NCI-H2196 treated with DMSO at 0.1 percent for 48 hours (cell line): ENCODE measurements around the gene CPB2.

Experiments
- DNase-seq: peaks from one replicate; lab custom pipeline; 2025; ENCODE audit not compliant: unreplicated experiment; lab: John Stamatoyannopoulos, UW

The CPB2 gene

GRCh38 chr13:46100191-46100815 is 4.5 kb downstream of the CPB2 start:
- no peak for DNase-seq

DNA sequence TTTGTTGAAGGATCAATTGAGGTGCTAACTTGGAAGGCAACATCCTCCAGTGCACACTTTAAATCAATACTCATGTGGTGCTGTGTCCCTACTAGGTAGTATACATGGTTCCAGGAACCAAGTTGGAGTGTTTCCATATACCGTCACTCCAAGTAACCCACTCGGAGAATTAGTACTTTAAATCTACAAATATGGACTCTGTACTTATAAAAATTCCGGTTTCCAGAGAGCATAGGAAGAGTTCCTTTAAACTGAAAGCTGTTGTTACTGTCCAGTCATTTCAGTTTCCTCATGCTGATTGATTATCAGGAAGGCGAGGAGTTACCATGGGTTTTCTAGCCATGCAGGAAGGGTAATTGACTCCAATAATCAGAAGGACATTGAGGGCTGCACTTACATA is 7.2 kb downstream of the CPB2 start:
- DNase-seq, result no peak

- DNase-seq, result no peak
Measured at GRCh38 chr13:46097015-46097414, 7.8 kb downstream of the CPB2 start.

- no peak for DNase-seq
Measured at GRCh38 chr13:46094478-46094877, 10.4 kb downstream of the CPB2 start.

DNA sequence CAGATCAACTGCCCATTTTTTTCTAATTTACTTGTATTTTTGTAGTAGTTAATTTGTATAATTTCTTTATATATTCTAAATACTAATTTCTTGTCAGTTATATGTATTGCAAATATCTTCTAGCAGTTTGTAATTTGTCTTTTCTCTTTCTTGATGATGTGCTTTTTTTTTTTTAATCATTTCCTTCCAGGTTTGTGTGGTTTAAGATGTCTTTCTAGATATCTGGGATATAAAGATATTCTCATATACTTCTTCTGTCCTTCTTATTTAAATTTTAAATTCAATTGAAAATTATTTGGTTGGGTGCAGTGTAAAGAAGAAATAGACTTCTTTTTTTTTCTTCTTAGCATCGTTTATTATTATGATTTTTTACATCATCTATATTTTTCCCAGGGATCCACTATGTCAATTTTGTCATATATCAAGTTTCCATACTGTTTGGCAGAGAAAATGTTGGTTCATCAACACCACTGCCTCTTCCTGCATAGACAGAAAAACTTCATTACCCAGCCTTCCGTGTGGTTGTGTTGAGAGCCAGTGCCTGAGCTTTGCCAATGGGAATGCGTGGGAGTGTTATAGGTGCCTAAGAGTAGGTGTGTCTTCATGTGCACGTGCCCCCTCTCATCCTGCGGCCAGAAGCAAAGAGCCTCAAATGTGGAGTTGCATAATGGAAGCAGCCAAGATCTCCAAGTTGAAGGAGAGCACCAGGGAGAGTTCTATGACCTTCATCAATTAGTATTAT is 15.8 kb downstream of the CPB2 start:
- no peak for DNase-seq

DNA sequence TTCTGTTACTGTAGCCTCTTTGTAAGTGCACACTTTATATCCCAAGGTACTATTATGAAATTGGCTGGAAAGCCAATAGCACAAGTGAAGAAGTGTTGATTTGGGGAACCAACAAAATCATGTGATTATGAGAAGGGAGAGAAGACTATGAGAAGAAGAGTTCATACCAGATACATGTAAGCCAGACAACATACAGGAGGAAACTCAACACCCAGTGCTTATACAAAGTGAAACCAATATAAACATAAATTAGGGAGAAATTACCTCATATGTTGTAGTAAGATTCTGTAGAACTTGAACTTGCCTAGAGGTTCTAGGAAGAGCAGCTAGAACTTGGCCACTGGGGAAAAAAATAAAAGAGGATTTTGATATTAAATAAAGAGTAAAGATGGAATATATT is 17.4 kb downstream of the CPB2 start:
- no peak for DNase-seq

DNA sequence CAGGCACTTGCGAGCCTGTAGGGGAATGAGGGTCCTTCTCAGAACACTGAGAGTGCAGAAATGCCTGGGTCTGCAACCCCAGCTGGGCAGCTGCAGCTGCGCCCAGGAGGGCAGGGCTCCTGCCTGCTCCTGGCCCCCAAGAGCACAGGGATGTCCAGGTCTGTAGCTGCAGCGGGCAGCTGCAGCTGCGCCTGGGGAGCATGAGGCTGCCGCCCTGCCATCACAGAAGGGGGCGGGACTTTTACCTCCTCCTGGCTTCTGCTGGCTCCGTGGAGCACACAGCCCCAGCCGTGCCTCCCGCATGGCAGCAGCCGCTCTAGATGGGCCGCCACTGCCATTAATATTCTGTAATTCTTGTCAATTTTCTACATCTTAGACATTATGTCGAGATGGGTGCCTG is 17.8 kb downstream of the CPB2 start:
- DNase-seq, result no peak

- DNase-seq, result no peak
Measured at GRCh38 chr13:46086421-46086922, 18.4 kb downstream of the CPB2 start.

DNA sequence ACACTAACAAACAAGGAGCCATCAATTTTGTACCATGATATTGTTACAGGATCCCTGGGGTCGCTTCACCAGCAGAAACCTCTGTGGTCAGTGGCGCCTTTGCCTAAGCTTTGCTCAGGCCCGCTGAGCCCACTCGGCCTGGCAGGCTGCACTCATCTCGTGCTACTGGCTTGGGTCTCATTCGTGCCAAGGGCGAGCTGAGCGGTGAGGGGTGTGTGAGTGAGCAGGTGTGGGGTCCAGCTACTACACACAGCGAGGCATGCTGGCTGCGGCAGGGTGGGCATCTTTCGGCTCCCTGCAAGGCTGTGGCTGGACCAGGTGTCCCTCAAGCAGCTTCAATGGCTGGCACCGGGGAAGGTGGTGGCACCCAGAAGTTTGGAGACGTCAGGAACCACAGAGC is 19.1 kb downstream of the CPB2 start:
- DNase-seq, result no peak

GRCh38 chr13:46082324-46082723 is 22.5 kb downstream of the CPB2 start:
- no peak for DNase-seq

DNA sequence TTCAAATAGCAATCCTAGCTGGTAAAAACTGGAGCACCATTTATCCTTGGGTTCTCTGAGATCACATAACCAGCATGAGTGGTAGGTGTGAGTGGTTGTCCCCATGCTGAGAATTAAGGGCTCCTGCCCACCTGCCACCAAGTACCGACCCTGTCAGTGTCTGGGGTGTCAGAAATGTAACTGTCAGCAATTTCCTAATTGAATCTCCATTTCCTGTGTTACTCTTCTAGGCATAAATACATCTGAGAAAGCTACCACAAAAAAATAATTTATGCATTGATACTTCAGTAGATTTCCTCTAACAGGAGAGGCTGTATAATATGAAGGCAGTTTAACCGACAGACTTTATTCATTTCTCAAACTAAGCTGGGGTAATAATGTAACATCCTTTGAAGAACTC is 25.1 kb downstream of the CPB2 start:
- no peak for DNase-seq

DNA sequence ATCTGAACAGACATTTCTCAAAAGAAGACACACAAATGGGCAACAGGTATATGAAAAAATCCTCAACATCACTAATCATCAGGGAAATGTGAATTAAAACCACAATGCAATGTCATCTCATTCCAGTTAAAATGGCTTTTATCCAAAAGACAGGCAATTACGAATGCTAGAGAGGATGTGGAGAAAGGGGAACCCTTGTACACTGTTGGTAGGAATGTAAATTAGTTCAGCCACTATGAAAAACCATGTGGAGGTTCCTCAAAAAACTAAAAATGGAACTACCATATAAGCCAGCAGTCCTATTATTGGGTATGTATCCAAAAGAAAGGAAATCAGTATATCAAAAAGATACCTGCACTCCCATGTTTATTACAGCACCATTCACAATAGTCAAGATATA is 27.6 kb downstream of the CPB2 start:
- DNase-seq, result no peak

- no peak for DNase-seq
Measured at GRCh38 chr13:46076827-46077226, 28.0 kb downstream of the CPB2 start.

DNA sequence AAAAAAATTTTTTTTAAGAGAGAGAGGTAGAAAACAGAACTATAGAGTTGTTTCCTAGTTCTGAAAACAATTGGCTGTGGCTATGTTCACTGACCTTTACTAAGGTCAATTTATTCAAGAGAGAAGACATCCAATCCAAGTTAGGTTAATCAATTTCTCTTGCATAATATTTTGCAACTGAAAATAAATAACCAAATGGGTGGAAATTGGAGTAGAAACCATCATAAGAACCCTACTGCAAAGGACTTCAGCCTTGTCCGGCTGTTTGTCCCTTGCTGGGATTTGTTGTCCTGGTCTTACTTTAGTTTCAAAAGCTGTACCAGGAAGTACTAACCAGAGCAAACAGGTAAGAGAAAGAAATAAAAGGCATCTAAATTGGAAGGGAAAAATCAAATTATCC is 29.0 kb downstream of the CPB2 start:
- DNase-seq, result no peak

GRCh38 chr13:46071590-46072249 is 33.1 kb downstream of the CPB2 start:
- DNase-seq, result no peak

DNA sequence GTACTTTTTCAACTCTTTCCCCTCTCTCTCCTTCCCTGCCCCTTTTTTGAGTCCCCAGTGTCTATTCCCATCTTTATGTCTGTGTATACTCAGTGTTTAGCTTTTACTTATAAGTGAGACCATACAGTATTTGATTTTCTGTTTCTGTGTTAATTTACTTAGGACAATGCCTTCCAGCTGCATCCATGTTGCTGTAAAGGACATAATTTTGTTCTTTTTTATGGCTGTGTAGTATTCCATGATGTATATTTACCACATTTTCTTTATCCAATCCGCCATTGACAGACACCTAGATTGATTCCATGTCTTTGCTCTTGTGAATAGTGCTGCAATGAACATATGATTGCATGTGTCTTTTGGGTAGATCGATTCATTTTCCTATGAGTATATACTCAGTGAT is 41.5 kb downstream of the CPB2 start:
- no peak for DNase-seq

- DNase-seq, result no peak
Measured at GRCh38 chr13:46062185-46062584, 42.6 kb downstream of the CPB2 start.

DNA sequence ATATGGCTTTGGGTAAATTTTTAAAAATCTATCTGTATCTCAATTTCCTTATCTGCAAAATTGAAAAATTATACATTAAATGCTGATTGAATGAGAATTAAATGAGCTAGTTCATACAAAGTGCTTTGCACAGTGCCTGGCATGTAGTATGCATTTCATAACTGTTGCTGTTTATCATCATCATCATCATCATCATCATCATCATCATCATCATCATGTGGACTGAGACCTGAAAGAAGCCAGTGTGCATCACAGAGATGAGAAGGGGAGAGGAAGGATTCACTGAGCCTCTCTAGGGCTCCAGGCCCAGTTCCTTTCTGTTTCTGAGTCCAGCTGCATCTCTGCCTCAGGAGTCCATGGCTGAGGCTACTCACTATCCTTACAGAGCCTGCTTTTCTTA is 45.4 kb downstream of the CPB2 start:
- DNase-seq, result no peak

- no peak for DNase-seq
Measured at GRCh38 chr13:46058268-46058667, 46.6 kb downstream of the CPB2 start.

- DNase-seq, result no peak
Measured at GRCh38 chr13:46057256-46058015, 47.4 kb downstream of the CPB2 start.

- no peak for DNase-seq
Measured at GRCh38 chr13:46053162-46054012, 51.4 kb downstream of the CPB2 start.
